Measurements from ENCODE around the gene SLC24A5.

DNA sequence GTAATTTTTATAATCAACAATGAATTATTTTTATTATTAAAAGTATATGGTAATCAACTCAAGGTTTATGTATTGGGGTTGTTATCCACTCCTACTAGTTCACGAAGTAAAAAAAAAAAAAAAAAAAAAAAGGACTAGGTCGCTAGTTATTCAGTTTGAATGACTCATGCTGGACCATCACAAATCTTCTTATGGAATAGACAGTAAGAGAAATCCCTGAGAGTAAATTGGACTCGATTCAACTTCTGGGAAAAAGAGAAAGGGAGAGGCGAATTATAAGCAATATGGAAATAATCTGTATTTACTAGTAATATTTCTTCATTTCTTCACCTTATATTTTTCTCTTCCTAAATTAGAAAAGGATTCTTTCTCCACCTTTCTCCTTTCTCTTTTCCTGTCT, 55.3 kb downstream of the SLC24A5 start:
- TF ChIP-seq, protein P1, sequence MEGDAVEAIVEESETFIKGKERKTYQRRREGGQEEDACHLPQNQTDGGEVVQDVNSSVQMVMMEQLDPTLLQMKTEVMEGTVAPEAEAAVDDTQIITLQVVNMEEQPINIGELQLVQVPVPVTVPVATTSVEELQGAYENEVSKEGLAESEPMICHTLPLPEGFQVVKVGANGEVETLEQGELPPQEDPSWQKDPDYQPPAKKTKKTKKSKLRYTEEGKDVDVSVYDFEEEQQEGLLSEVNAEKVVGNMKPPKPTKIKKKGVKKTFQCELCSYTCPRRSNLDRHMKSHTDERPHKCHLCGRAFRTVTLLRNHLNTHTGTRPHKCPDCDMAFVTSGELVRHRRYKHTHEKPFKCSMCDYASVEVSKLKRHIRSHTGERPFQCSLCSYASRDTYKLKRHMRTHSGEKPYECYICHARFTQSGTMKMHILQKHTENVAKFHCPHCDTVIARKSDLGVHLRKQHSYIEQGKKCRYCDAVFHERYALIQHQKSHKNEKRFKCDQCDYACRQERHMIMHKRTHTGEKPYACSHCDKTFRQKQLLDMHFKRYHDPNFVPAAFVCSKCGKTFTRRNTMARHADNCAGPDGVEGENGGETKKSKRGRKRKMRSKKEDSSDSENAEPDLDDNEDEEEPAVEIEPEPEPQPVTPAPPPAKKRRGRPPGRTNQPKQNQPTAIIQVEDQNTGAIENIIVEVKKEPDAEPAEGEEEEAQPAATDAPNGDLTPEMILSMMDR (conservative IDR thresholded peaks at IDR 0.05 in 1 of 2, IDR thresholded peaks at IDR 0.05 in 1 of 2; ENCODE audit: extremely low read depth in 1 of 2, insufficient read depth in 1 of 2, low read depth in 1 of 2, low read length in 2 of 2) = no peak
- no peak for TF ChIP-seq EZH2 (IDR thresholded peaks at IDR 0.05; ENCODE audit: borderline replicate concordance, low read length)
